Measurements from ENCODE around the gene TAS2R16.

GRCh38 chr7:122972056-122972455 is 23.4 kb downstream of the TAS2R16 start:
- TF ChIP-seq CREB5 (CRISPR knock-in tag; IDR thresholded peaks at IDR 0.05; ENCODE audit: low read depth), result no peak
- no peak for TF ChIP-seq CSDC2 (CRISPR knock-in tag; IDR thresholded peaks at IDR 0.05)
- no peak for TF ChIP-seq ISL1 (CRISPR knock-in tag; IDR thresholded peaks at IDR 0.05)
- no peak for TF ChIP-seq ZNF565 (CRISPR knock-in tag; conservative IDR thresholded peaks at IDR 0.05; ENCODE audit: low read depth)
- TF ChIP-seq PATZ1 (CRISPR knock-in tag; IDR thresholded peaks at IDR 0.05; ENCODE audit: borderline replicate concordance), result no peak
- no peak for TF ChIP-seq ZFP3 (CRISPR knock-in tag; IDR thresholded peaks at IDR 0.05)
- TF ChIP-seq ZC3H10 (CRISPR knock-in tag; IDR thresholded peaks at IDR 0.05), result no peak
